ENCODE results near the gene TOX2. TPM values are rescaled to one million over a fixed set of nuclear protein-coding genes. Genes with fewer than 3 reads are reported as not detected.

TOX2 gene
- total and polyA plus RNA-seq, 2 of the 8 experiments (the other 6 are each of a cell fraction or from before 2014, with no cell fraction given): 1.8 to 3.4 TPM

DNA sequence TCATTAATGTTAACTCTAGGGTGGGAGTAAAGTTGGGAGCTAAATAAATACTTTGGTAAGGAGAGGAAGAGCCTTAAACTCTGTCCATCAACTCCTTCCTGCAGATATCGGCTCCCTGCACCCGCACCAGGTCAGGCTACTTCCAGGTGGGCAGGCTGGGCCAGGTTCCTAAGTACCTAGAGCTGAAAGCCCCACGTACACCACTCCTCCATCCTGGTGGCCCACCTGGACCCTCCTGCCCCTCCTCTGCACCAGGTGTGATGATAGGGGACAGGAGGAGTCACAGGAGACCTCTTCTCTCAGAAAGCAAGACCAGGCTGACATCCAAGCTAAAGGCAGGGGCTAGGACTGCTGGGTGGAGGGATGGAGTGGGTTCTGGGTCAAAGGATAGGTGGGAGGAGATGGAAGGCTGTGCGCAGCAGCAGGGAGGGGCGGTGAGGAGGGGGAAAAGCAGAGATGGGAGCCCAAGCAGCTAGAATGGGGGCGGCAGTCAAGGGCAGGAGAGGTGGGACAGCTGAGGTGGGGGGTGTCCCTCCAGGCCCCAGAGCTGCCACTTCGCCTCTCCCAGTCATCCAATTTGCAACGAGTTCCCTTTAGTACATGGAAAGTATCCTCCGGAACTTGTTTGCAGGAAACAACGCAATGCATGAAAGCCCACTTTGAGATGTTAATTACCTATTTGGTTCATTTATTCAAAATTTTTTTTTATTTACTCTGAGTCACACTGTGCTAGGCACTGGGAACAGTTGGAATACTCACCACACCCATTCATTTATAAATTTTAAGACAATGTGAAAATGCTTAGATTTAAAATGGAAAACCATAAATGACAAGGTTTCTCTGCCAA, 15.2 kb upstream of the TOX2 start:
- Histone ChIP-seq H3K23ac (ENCODE audit: insufficient read length) (no peak overlapping the region), H2AFZ (ENCODE audit: low read length) (peak overlapping the region; percentile 86; the same call in 1 of the 2 replicates), H3K4me2 (ENCODE audit: insufficient read depth in 1 of 2, low read depth in 2 of 2, low read length in 2 of 2) (peak overlapping the region; percentile 12 to 23; a peak in 3 of 4 replicates), H3K27me3 (replicated peaks in 1 of 4; ENCODE audit: control insufficient read depth in 3 of 4, extremely low read depth in 1 of 4, insufficient read depth in 3 of 4, low read length in 3 of 4) (peaks cover 0 to 3% (median 0%) of the 10 kb centered on the region in 4 experiments; a peak in 3 of 7 replicates), H3K4me1 (replicated peaks in 1 of 4; ENCODE audit: control insufficient read depth in 3 of 4, insufficient read depth in 4 of 4, low read length in 3 of 4) (peaks cover 5 to 16% (median 12%) of the 10 kb centered on the region in 4 experiments), H3K14ac (ENCODE audit: insufficient read length) (no peak overlapping the region), H4K5ac (ENCODE audit: insufficient read length, low read depth, low read length) (no peak overlapping the region), H4K8ac (ENCODE audit: extremely low read depth, insufficient read depth, low read length) (no peak overlapping the region), H2BK5ac (ENCODE audit: low read depth, low read length) (peak overlapping the region; percentile 71; the same call in 1 of the 2 replicates), H3K4me3 (ENCODE audit: extremely low read depth in 1 of 4, insufficient read depth in 2 of 4, low read depth in 3 of 4, low read length in 4 of 4) (peak overlapping the region in 1 of 4 experiments; percentile 5; a peak in 3 of 8 replicates), H3K56ac (replicated peaks; ENCODE audit: insufficient read length, low read depth, low read length) (no peak overlapping the region), H3K9me3 (ENCODE audit: insufficient read depth in 2 of 2, low read depth in 1 of 2, low read length in 1 of 2) (no peaks in the 10 kb centered on the region), H3K18ac (ENCODE audit: extremely low read depth, low read length) (peak overlapping the region; percentile 44; the same call in 1 of the 2 replicates), H3K79me1 (ENCODE audit: low read depth, low read length) (no peaks in the 10 kb centered on the region), H3K4ac (replicated peaks; ENCODE audit: insufficient read length, low read depth, low read length) (no peak overlapping the region), H2BK120ac (replicated peaks; ENCODE audit: low read depth, low read length) (no peak overlapping the region), H3K23me2 (ENCODE audit: low read depth, low read length) (peaks cover under 1% of the 10 kb centered on the region; the same call in 1 of the 2 replicates), H2BK15ac (ENCODE audit: low read length) (no peak overlapping the region), H3K79me2 (ENCODE audit: control insufficient read depth in 1 of 2, insufficient read depth in 2 of 2, low read length in 2 of 2) (no peaks in the 10 kb centered on the region), H2AK5ac (ENCODE audit: low read depth, low read length) (no peak overlapping the region), H4K91ac (replicated peaks; ENCODE audit: insufficient read length, low read length) (no peak overlapping the region), H2BK20ac (ENCODE audit: low read length) (peak overlapping the region; percentile 95; the same call in 1 of the 2 replicates), H3K9ac (replicated peaks in 1 of 4; ENCODE audit: extremely low read depth in 1 of 4, low read depth in 3 of 4, low read length in 3 of 4) (no peak overlapping the region), H3K27ac (ENCODE audit: low read depth, low read length) (no peak overlapping the region), H2BK12ac (ENCODE audit: low read depth, low read length) (peak overlapping the region; percentile 89; the same call in 1 of the 2 replicates), H3K36me3 (ENCODE audit: control insufficient read depth in 2 of 4, insufficient read depth in 4 of 4, low read length in 3 of 4) (no peaks in the 10 kb centered on the region), H4K20me1 (replicated peaks in 1 of 2; ENCODE audit: control insufficient read depth in 1 of 2, insufficient read depth in 2 of 2, low read length in 2 of 2) (no peaks in the 10 kb centered on the region)
- 47% methylated on average over 10 of the region's 10 CpGs; no CpG with 5 or more reads in 1 of the 2 experiments for WGBS, 2 experiments (ENCODE audit: extremely low coverage in 1 of 2, insufficient coverage in 1 of 2, insufficient read length in 1 of 2, insufficient replicate concordance in 2 of 2, low coverage in 1 of 2, low lambda C conversion rate in 2 of 2, missing lambda C conversion rate in 1 of 2)
- CTCF ChIA-PET (ENCODE audit: partially characterized antibody): interaction anchor here (0.9 to 1.3 kb wide), 4 partner anchors 12 to 61 kb away, joined by 3 to 4 read pairs (median 3); no protein-coding TSS in a partner anchor
- FAIRE-seq (no peak), DNase-seq (ENCODE audit: low read depth in 1 of 2, low spot score in 2 of 2) (no peak)
- POLR2A ChIA-PET (ENCODE audit: partially characterized antibody): no interaction called here
- TF ChIP-seq CTBP2 (IDR thresholded peaks at IDR 0.05; ENCODE audit: borderline replicate concordance, insufficient read depth, insufficient read length, low read length) (no peak), JUN (IDR thresholded peaks at IDR 0.05; ENCODE audit: low read depth, low read length) (no peak), FOSL1 (IDR thresholded peaks at IDR 0.05; ENCODE audit: insufficient read depth, low read depth, low read length) (no peak), PHF8 (conservative IDR thresholded peaks at IDR 0.05; ENCODE audit: low read depth, low read length) (no peak), RFX5 (IDR thresholded peaks at IDR 0.05; ENCODE audit: borderline replicate concordance, low read depth, low read length) (no peak), MAFK (IDR thresholded peaks at IDR 0.05; ENCODE audit: low read depth, low read length) (no peak), BCL11A (IDR thresholded peaks at IDR 0.05; ENCODE audit: low read depth in 2 of 2, low read length in 2 of 2) (no peak), RXRA (IDR thresholded peaks at IDR 0.05; ENCODE audit: insufficient read depth, low read depth, low read length) (no peak), KDM4A (IDR thresholded peaks at IDR 0.05; ENCODE audit: low read depth, low read length, severe bottlenecking) (no peak), SAP30 (IDR thresholded peaks at IDR 0.05; ENCODE audit: insufficient read depth, insufficient replicate concordance, low read length) (no peak)

All from H1 (cell line).